CD14-positive monocyte (primary cell): ENCODE data around the gene PCDHB9. TPM values are rescaled to one million over a fixed set of nuclear protein-coding genes. Genes with fewer than 3 reads are reported as not detected.
"Not testable (repeated sequence)": the region's sequence is repeated elsewhere in the genome, so short reads cannot be mapped to it uniquely, and the experiment has no call there.

ENCODE experiments used
- DNase-seq, 3 donors: peaks; one replicate each; pipeline ENCODE4 v3.0.0-alpha.2; 2011 to 2022
- H2AFZ ChIP-seq: 2 replicates; pipeline ENCODE4 v1.6.0; 2012; ENCODE audit warnings: mild to moderate bottlenecking, low read depth, low read length, inconsistent platforms; ENCODE audit not compliant: insufficient read depth, poor library complexity, severe bottlenecking
- H3K27ac ChIP-seq, 2 donors: 1 replicate in 1 of 2; 2 replicates in 1 of 2; pipeline ENCODE4 v1.5.1; 2012 to 2013; ENCODE audit warnings: low read length in 2 of 2, control low read depth in 1 of 2, inconsistent platforms in 1 of 2, low read depth in 1 of 2, mild to moderate bottlenecking in 1 of 2
- H3K27me3 ChIP-seq, 2 donors: one replicate each; pipeline versions ENCODE4 v1.6.0 to v1.6.1; 2011 to 2013; ENCODE audit warnings: low read length in 2 of 2; ENCODE audit not compliant: control insufficient read depth in 2 of 2, insufficient read depth in 2 of 2
- H3K36me3 ChIP-seq, 2 donors: replicated peaks in 1 of 2; 1 replicate in 1 of 2; 2 replicates in 1 of 2; pipeline versions ENCODE4 v1.5.1 to v1.6.1; 2012 to 2013; ENCODE audit warnings: low read length in 2 of 2, control low read depth in 1 of 2, inconsistent platforms in 1 of 2, mild to moderate bottlenecking in 1 of 2; ENCODE audit not compliant: insufficient read depth in 2 of 2, control insufficient read depth in 1 of 2
- H3K4me1 ChIP-seq, 2 donors: 1 replicate in 1 of 2; 2 replicates in 1 of 2; pipeline versions ENCODE4 v1.5.1 to v1.6.1; 2012 to 2013; ENCODE audit warnings: low read length in 2 of 2, control low read depth in 1 of 2, inconsistent platforms in 1 of 2, mild to moderate bottlenecking in 1 of 2, moderate library complexity in 1 of 2; ENCODE audit not compliant: insufficient read depth in 2 of 2, control insufficient read depth in 1 of 2
- H3K4me2 ChIP-seq: replicated peaks from 2 replicates; pipeline ENCODE3; 2012; ENCODE audit warnings: low read length, moderate library complexity, mild to moderate bottlenecking; ENCODE audit not compliant: poor library complexity, severe bottlenecking; ENCODE audit errors: extremely low read depth
- H3K4me3 ChIP-seq, 3 experiments: fragments of 200-600 bp in 1 of 3; sonication (generic) in 1 of 3; replicated peaks in 1 of 3; 1 replicate in 2 of 3; 2 replicates in 1 of 3; pipeline ENCODE4 v1.5.1; 2011 to 2013; ENCODE audit warnings: low read length in 3 of 3, mild to moderate bottlenecking in 3 of 3, control low read depth in 2 of 3, low read depth in 2 of 3, inconsistent platforms in 1 of 3, moderate library complexity in 1 of 3
- H3K79me2 ChIP-seq: 2 replicates; pipeline ENCODE4 v1.6.0; 2012; ENCODE audit warnings: mild to moderate bottlenecking, control low read depth, inconsistent platforms, low read length, moderate library complexity; ENCODE audit not compliant: insufficient read depth
- H3K9ac ChIP-seq: 2 replicates; pipeline ENCODE4 v1.6.0; 2017; ENCODE audit warnings: low read length, mild to moderate bottlenecking; ENCODE audit not compliant: insufficient read depth, poor library complexity, severe bottlenecking
- H3K9me3 ChIP-seq, 2 donors: replicated peaks in 1 of 2; 1 replicate in 1 of 2; 2 replicates in 1 of 2; pipeline versions ENCODE4 v1.5.1 to v1.6.1; 2012 to 2013; ENCODE audit warnings: low read length in 2 of 2, control low read depth in 1 of 2; ENCODE audit not compliant: control insufficient read depth in 1 of 2, insufficient read depth in 1 of 2
- H4K20me1 ChIP-seq: 2 replicates; pipeline ENCODE4 v1.6.0; 2012; ENCODE audit warnings: mild to moderate bottlenecking, low read length, control low read depth, moderate library complexity; ENCODE audit not compliant: insufficient read depth
- H3K27ac Mint-ChIP-seq, 7 donors: one replicate each; pipeline ENCODE4 v1.8.0; 2020; ENCODE audit warnings: mild to moderate bottlenecking in 7 of 7, mixed read lengths in 7 of 7, moderate library complexity in 6 of 7, inconsistent platforms in 2 of 7
- H3K27me3 Mint-ChIP-seq, 3 donors: one replicate each; pipeline ENCODE4 v1.8.0; 2021 to 2022; ENCODE audit warnings: low read depth in 3 of 3, mild to moderate bottlenecking in 3 of 3, mixed read lengths in 3 of 3, moderate library complexity in 3 of 3, inconsistent platforms in 1 of 3
- H3K36me3 Mint-ChIP-seq, 2 donors: one replicate each; pipeline ENCODE4 v1.8.0; 2020; ENCODE audit warnings: mixed read lengths in 2 of 2, inconsistent platforms in 1 of 2, mild to moderate bottlenecking in 1 of 2
- H3K4me1 Mint-ChIP-seq: one replicate; pipeline ENCODE4 v1.8.0; 2020; ENCODE audit warnings: mild to moderate bottlenecking, mixed read lengths
- H3K4me3 Mint-ChIP-seq, 2 donors: one replicate each; pipeline ENCODE4 v1.8.0; 2020; ENCODE audit warnings: mild to moderate bottlenecking in 2 of 2, mixed read lengths in 2 of 2, moderate library complexity in 1 of 2
- H3K9me3 Mint-ChIP-seq, 7 donors: one replicate each; pipeline ENCODE4 v1.8.0; 2020 to 2022; ENCODE audit warnings: mixed read lengths in 7 of 7, mild to moderate bottlenecking in 6 of 7, moderate library complexity in 6 of 7, inconsistent platforms in 2 of 7
- CTCF ChIP-seq: fragments of 200-600 bp; IDR thresholded peaks from one replicate; pipeline ENCODE4 v1.8.0; 2022; ENCODE audit warnings: antibody characterized with exemption, mild to moderate bottlenecking
- WGBS: methylation state at CpG from one replicate; pipeline ENCODE4 v1.1.5; 2013; ENCODE audit warnings: missing lambda C conversion rate; ENCODE audit not compliant: insufficient coverage; 5-methylcytosine and 5-hydroxymethylcytosine counted together
- intact Hi-C, 2 donors: fragments of 100-400 bp; cut with micrococcal nuclease; formaldehyde crosslinking; loops; one replicate each; pipeline versions ENCODE4 v1.15.0 to v1.15.1; 2023
- polyA plus RNA-seq, 3 donors: library from polyadenylated mRNA; depleted of rRNA in 1 of 3; unstranded in 2 of 3; stranded (reverse) in 1 of 3; fragments of 300-500 nt in 2 of 3; fragments of >200 nt in 1 of 3; fragmentation: Illumina TruSeq in 2 of 3; gene quantifications; 1 replicate in 2 of 3; 2 replicates in 1 of 3; pipeline ENCODE4 v1.2.3, GENCODE V29; 2012 to 2021

PCDHB9 gene
- polyA plus RNA-seq, 3 donors = not detected

DNA sequence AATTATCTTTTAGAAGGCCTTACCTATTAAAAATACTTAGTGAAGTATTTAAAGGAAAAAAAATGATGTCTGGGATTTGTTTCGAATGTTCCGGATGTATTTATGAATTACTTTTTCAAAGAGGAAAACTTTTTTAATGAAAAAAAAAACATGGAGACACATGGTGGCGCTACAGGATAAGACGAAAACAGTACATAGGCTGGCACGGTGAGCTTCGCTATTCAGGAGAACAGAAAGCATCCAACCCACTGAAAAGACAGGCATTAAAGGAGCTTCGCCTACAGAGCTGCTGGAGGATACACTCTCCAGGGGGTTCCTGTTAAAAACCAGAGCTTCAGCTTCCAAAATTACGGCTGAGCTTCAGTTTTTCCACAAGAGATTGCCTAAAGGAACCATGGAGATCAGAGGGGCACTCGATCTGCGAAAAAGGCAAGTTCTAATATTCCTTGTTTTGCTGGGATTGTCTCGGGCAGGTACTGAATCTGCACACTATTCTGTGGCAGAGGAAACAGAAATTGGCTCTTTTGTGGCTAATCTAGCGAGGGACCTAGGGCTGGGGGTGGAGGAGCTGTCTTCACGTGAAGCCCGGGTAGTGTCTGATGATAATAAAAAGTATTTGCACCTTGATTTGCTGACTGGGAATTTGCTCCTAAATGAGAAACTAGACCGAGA, 36.3 kb downstream of the PCDHB9 start, which contains the start of gene PCDHB14:
Gene PCDHB14, plus strand, starts transcription at position 232 of the 672 bp plus-strand sequence. Its CDS starts 163 bp downstream, at position 395.
- H3K36me3 Mint-ChIP-seq = peaks cover 2 to 6% of the 10 kb centered on the region in 2 donors
- no peak within 1 kb of the TSS for H3K27ac ChIP-seq
- H3K27me3 ChIP-seq = peaks cover 2 to 16% of the 10 kb centered on the region in 2 donors
- H3K36me3 ChIP-seq = no peaks in the 10 kb centered on the region
- no peak for DNase-seq
- H3K4me3 Mint-ChIP-seq = no peak within 1 kb of the TSS
- 28% methylated on average over 13 of the region's 15 CpGs for WGBS
- H3K79me2 ChIP-seq = no peaks in the 10 kb centered on the region
- intact Hi-C loops = no loop called here
- no peak within 1 kb of the TSS for H2AFZ ChIP-seq
- no peaks in the 10 kb centered on the region for H4K20me1 ChIP-seq
- no peak within 1 kb of the TSS for H3K9ac ChIP-seq
- H3K4me1 ChIP-seq = no peaks in the 10 kb centered on the region
- no peak within 1 kb of the TSS for H3K4me3 ChIP-seq
- no peak within 1 kb of the TSS for H3K27ac Mint-ChIP-seq
- peaks cover 18 to 29% of the 10 kb centered on the region in 2 donors for H3K9me3 ChIP-seq
- no peak within 1 kb of the TSS for H3K4me2 ChIP-seq
- H3K9me3 Mint-ChIP-seq = peaks cover 23 to 43% (median 39%) of the 10 kb centered on the region in 7 donors
- TF ChIP-seq CTCF = no peak
- peaks cover 14 to 27% (median 19%) of the 10 kb centered on the region in 3 donors for H3K27me3 Mint-ChIP-seq
- no peaks in the 10 kb centered on the region for H3K4me1 Mint-ChIP-seq

DNA sequence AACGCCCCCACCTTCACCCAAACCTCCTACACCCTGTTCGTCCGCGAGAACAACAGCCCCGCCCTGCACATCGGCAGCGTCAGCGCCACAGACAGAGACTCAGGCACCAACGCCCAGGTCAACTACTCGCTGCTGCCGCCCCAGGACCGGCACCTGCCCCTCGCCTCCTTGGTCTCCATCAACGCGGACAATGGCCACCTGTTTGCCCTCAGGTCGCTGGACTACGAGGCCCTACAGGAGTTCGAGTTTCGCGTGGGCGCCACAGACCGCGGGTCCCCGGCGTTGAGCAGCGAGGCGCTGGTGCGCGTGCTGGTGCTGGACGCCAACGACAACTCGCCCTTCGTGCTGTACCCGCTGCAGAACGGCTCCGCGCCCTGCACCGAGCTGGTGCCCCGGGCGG, 37.9 kb downstream of the PCDHB9 start:
- H3K27ac Mint-ChIP-seq = peak overlapping the region in 1 of 7 donors; percentile 27
- H3K4me2 ChIP-seq, H3K36me3 ChIP-seq, H3K4me1 Mint-ChIP-seq, H4K20me1 ChIP-seq, intact Hi-C loops, H3K27ac ChIP-seq, H3K4me1 ChIP-seq, H3K9ac ChIP-seq, H2AFZ ChIP-seq, H3K4me3 ChIP-seq, H3K79me2 ChIP-seq, H3K36me3 Mint-ChIP-seq, DNase-seq: not testable (repeated sequence)
- 13% methylated on average over 13 of the region's 40 CpGs for WGBS
- H3K9me3 Mint-ChIP-seq = peaks cover 18 to 37% (median 31%) of the 10 kb centered on the region in 7 donors
- peaks cover 14 to 27% (median 20%) of the 10 kb centered on the region in 3 donors for H3K27me3 Mint-ChIP-seq
- peak overlapping the region in 1 of 2 donors; percentile 35 for H3K4me3 Mint-ChIP-seq
- H3K27me3 ChIP-seq = peaks cover 2 to 16% of the 10 kb centered on the region in 2 donors
- H3K9me3 ChIP-seq = peaks cover 18% of the 10 kb centered on the region in 2 donors

GRCh38 chr5:141225421-141225820, 38.5 kb downstream of the PCDHB9 start:
- H3K9ac ChIP-seq, H3K27ac Mint-ChIP-seq, H3K27ac ChIP-seq, H3K36me3 Mint-ChIP-seq, intact Hi-C loops, H3K79me2 ChIP-seq, H3K4me1 Mint-ChIP-seq, H3K4me1 ChIP-seq, H2AFZ ChIP-seq, DNase-seq, H3K36me3 ChIP-seq, H3K4me3 ChIP-seq, H4K20me1 ChIP-seq, H3K4me2 ChIP-seq, H3K4me3 Mint-ChIP-seq: not testable (repeated sequence)
- Mint-ChIP-seq H3K9me3 (peaks cover 18 to 37% (median 32%) of the 10 kb centered on the region in 7 donors), H3K27me3 (peaks cover 12 to 27% (median 20%) of the 10 kb centered on the region in 3 donors)
- peaks cover 2 to 16% of the 10 kb centered on the region in 2 donors for H3K27me3 ChIP-seq
- peaks cover 18% of the 10 kb centered on the region in 2 donors for H3K9me3 ChIP-seq
- WGBS = 41% methylated on average over 12 of the region's 30 CpGs
